Measurements from ENCODE around the gene RXRB. TPM values are rescaled to one million over a fixed set of nuclear protein-coding genes. Genes with fewer than 3 reads are reported as not detected.

Gene RXRB
- total and polyA plus RNA-seq, 2 donors (not counting 3 experiments of a cell fraction or from before 2014, with no cell fraction given) = 43.4 to 44.4 TPM

- Histone ChIP-seq H3K79me2 (ENCODE audit: control insufficient read depth, insufficient read depth, low read length) (no peaks in the 10 kb centered on the region), H4K20me1 (replicated peaks; ENCODE audit: control insufficient read depth, extremely low read depth, insufficient read depth, low read length) (no peaks in the 10 kb centered on the region), H3K27ac (ENCODE audit: insufficient read depth, low read depth, low read length) (no peak overlapping the region), H3K9ac (replicated peaks; ENCODE audit: extremely low read depth, insufficient read depth, low read length) (no peak overlapping the region), H3K4me3 (replicated peaks in 1 of 3; ENCODE audit: insufficient read depth in 1 of 3, low read depth in 1 of 3, low read length in 3 of 3) (no peak overlapping the region), H3K27me3 (ENCODE audit: control insufficient read depth in 2 of 2, insufficient read depth in 2 of 2, low read length in 2 of 2) (peaks cover 3 to 10% of the 10 kb centered on the region in 2 experiments), H3K9me3 (replicated peaks; ENCODE audit: control insufficient read depth, insufficient read depth, low read length) (no peaks in the 10 kb centered on the region), H2AFZ (ENCODE audit: low read depth, low read length) (no peak overlapping the region), H3K9me1 (replicated peaks; ENCODE audit: control insufficient read depth, extremely low read depth, insufficient read depth, low read length) (no peaks in the 10 kb centered on the region), H3K4me2 (ENCODE audit: insufficient read depth, low read length) (no peak overlapping the region), H3K4me1 (ENCODE audit: control insufficient read depth, extremely low read depth, insufficient read depth, low read length) (peaks cover 8% of the 10 kb centered on the region), H3K36me3 (ENCODE audit: control insufficient read depth in 2 of 2, extremely low read depth in 1 of 2, insufficient read depth in 2 of 2, low read length in 2 of 2) (no peaks in the 10 kb centered on the region)
- DNase-seq (ENCODE audit: low read depth, low spot score) (no peak), FAIRE-seq (no peak)
- intact Hi-C loops (cut with micrococcal nuclease) (no loop called here), dilution Hi-C loops (cut with MboI; ENCODE audit: extremely low pct_ligation_motif_present, low sequenced_read_pairs) (no loop called here)
- TF ChIP-seq POLR2A (IDR thresholded peaks at IDR 0.05; ENCODE audit: low read depth, low read length) = no peak
- TF ChIP-seq EZH2 (IDR thresholded peaks at IDR 0.05; ENCODE audit: borderline replicate concordance, low read depth, low read length, severe bottlenecking) = no peak
- no peak for TF ChIP-seq POLR2AphosphoS5 (IDR thresholded peaks at IDR 0.05; ENCODE audit: insufficient read depth, low read depth, low read length)
- TF ChIP-seq MYC (IDR thresholded peaks at IDR 0.05; ENCODE audit: low read depth, low read length) = no peak
- TF ChIP-seq GATA2 (IDR thresholded peaks at IDR 0.05; ENCODE audit: insufficient read depth, insufficient read length, low read depth, low read length) = no peak
- TF ChIP-seq FOS (IDR thresholded peaks at IDR 0.05; ENCODE audit: borderline replicate concordance, insufficient read depth, low read length) = no peak
- CTCF ChIA-PET = interaction anchor here (0.9 kb wide), 1 partner anchor 18 kb away, joined by 3 read pairs; no protein-coding TSS in a partner anchor
- no TSS peak for BruUV-seq (replicated peaks)
- POLR2A ChIA-PET = no interaction called here
These were observed 15.0 kb upstream of the RXRB start for GRCh38 chr6:33215271-33216116.

DNA sequence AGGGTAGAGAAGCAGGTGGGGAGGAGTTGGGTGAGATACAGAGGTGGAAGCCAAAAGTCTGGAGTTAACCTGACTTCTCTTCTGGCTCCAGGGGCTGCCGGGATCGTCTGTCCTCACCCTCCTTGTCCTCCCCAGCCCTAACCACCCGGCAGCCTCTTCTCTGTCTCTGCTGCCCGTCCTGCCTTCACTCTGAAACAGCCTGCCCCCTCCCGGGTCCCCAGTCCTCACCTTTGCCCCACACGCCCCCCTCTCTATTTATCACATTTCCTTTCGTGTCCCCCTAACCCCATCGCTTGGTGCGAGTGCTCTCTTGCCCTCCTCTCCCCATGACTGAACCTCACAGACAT is 13.5 kb upstream of the RXRB start:
- Histone ChIP-seq H3K9me1 (replicated peaks; ENCODE audit: control insufficient read depth, extremely low read depth, insufficient read depth, low read length) (no peaks in the 10 kb centered on the region), H3K36me3 (ENCODE audit: control insufficient read depth in 2 of 2, extremely low read depth in 1 of 2, insufficient read depth in 2 of 2, low read length in 2 of 2) (peaks cover 0 to 3% of the 10 kb centered on the region in 2 experiments), H3K9ac (replicated peaks; ENCODE audit: extremely low read depth, insufficient read depth, low read length) (no peak overlapping the region), H3K4me2 (ENCODE audit: insufficient read depth, low read length) (peak overlapping the region; percentile 89), H3K79me2 (ENCODE audit: control insufficient read depth, insufficient read depth, low read length) (no peaks in the 10 kb centered on the region), H3K4me3 (replicated peaks in 1 of 3; ENCODE audit: insufficient read depth in 1 of 3, low read depth in 1 of 3, low read length in 3 of 3) (peak overlapping the region in 1 of 3 experiments; percentile 30), H3K9me3 (replicated peaks; ENCODE audit: control insufficient read depth, insufficient read depth, low read length) (no peaks in the 10 kb centered on the region), H4K20me1 (replicated peaks; ENCODE audit: control insufficient read depth, extremely low read depth, insufficient read depth, low read length) (no peaks in the 10 kb centered on the region), H3K4me1 (ENCODE audit: control insufficient read depth, extremely low read depth, insufficient read depth, low read length) (peaks cover 8% of the 10 kb centered on the region), H3K27me3 (ENCODE audit: control insufficient read depth in 2 of 2, insufficient read depth in 2 of 2, low read length in 2 of 2) (peaks cover 3 to 10% of the 10 kb centered on the region in 2 experiments), H2AFZ (ENCODE audit: low read depth, low read length) (peak overlapping the region; percentile 8), H3K27ac (ENCODE audit: insufficient read depth, low read depth, low read length) (no peak overlapping the region)
- FAIRE-seq (no peak), DNase-seq (ENCODE audit: low read depth, low spot score) (no peak)
- TF ChIP-seq FOS (IDR thresholded peaks at IDR 0.05; ENCODE audit: borderline replicate concordance, insufficient read depth, low read length) (no peak), EZH2 (IDR thresholded peaks at IDR 0.05; ENCODE audit: borderline replicate concordance, low read depth, low read length, severe bottlenecking) (peak; percentile 49)
- dilution Hi-C loops (cut with MboI; ENCODE audit: extremely low pct_ligation_motif_present, low sequenced_read_pairs) = no loop called here
- BruUV-seq (replicated peaks) = no TSS peak
- POLR2A ChIA-PET = no interaction called here
- CTCF ChIA-PET = interaction anchor here (1.9 kb wide), 1 partner anchor 35 kb away, joined by 13 read pairs; no protein-coding TSS in a partner anchor
- intact Hi-C loops (cut with micrococcal nuclease) = no loop called here
